ENCODE results near the gene CSGALNACT2.

CSGALNACT2 gene

GRCh38 chr10:43225004-43225786, 87.0 kb downstream of the CSGALNACT2 start:
- in situ Hi-C loops (cut with MboI; ENCODE audit: low sequenced_read_pairs) = no loop called here

GRCh38 chr10:43225787-43226153, 87.5 kb downstream of the CSGALNACT2 start:
- in situ Hi-C loops (cut with MboI; ENCODE audit: low sequenced_read_pairs) = no loop called here

- in situ Hi-C loops (cut with MboI; ENCODE audit: low sequenced_read_pairs) = no loop called here
These were observed 88.2 kb downstream of the CSGALNACT2 start for GRCh38 chr10:43226441-43226840.

DNA sequence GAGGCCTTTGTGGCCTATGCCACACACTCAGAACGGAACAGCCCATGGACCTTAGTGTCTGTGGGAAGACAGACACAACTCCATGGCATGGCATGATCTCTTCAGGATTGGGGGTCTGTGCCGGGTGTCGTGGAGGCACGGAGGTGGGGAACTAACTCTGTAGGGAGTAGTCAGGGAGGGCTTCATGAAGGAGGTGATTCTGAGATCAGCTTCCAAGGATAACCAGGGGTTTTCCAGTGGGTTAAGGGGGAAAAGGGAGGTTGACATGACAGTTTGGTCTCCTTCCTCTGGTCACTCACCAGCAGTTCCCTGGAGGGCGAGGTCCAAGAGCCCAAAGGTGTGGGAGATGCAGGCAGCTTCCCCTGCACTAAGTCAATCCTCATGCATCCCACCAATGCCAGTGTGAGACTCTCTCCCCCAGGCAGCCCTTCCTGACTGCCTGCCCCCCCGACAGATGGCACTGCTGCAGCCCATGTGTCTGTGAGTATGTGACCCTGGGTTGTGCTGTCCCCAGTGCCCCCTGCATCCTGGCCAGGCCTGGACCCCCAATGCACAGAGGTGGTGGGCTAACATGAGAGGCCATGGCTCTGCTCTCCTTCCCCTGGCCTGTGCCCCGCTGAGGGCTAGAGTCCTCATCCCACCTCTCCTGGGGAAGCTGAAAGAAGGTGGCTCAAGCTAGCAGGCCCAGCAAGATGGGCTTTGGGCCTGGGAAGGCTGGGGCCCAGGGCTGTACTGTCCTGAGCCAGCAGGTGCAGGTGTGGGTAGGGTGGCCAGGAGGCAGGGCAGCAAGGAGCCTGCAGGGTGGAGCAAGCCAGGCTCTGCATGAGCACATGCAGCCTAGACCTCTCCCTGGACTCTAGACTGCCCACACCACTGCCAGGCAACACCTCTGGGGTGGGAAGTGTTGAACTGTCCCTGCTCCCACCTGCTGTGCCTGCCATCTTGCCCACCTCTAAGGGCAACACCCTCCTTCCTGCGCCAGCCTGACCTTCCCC, 88.9 kb downstream of the CSGALNACT2 start:
- in situ Hi-C loops (cut with MboI; ENCODE audit: low sequenced_read_pairs) = no loop called here

GRCh38 chr10:43227911-43228782, 89.9 kb downstream of the CSGALNACT2 start:
- in situ Hi-C loops (cut with MboI; ENCODE audit: low sequenced_read_pairs) = no loop called here

DNA sequence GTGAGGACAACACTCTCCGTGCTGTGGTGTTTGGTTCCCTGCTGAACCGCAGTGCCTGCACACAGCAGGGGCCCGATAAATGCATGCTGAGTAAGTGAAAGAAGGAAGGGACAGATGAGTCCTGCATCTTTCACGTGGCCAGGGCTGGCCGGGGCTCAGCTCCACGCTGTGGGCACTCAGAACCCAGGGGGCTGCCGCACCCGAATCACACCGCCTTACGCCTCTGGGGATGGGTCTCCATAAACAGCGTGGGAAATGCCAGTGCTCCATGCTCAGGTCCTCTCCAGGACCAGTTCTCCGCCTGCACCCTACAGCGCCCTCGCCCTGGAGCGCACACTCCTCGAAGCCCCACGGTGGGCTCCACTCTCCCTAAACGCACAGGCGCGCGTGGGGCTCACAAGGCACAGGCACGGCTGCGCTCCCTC, 90.5 kb downstream of the CSGALNACT2 start:
- in situ Hi-C loops (cut with MboI; ENCODE audit: low sequenced_read_pairs) = no loop called here

- in situ Hi-C loops (cut with MboI; ENCODE audit: low sequenced_read_pairs) = no loop called here
These were observed 91.2 kb downstream of the CSGALNACT2 start for GRCh38 chr10:43229208-43230061.

DNA sequence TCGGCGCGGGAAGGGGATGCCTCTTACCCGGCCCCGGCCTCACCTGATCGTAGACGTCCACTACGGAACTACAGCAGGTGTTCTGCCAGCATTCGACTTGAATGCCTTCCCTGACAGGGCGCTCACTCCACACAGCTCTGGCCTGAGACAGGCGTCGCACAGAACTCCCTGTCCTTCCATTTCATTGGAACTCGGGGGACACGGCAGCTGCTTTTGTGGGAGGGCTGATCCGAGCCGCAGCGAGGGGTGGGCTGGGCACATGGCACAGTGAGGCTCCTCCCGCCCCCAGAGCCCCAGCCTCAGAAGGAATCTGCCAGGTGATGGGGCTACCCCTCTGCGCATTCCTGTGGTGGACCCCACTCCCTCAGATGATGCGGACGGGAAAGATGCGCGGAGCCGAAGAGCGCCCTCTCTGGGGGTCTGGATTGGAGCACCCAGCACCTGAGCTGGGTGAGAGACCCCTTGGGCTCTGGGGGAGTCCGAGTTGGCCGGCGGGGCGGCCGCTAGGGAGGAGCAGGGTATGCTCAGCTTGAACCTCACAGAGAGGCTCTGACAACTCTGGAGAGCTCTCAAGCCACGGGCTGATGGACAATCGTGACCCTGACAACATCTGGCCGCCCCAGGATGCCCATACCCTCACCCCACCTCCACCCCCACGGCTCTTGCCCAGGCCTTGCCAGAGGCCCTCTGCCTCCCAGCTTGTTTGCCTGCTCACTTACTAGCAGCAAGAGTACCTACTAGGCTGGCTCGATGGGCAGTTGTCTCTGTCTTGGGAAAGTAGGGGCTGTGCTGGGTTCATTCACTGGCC, 92.1 kb downstream of the CSGALNACT2 start:
- in situ Hi-C loops (cut with MboI; ENCODE audit: low sequenced_read_pairs) = no loop called here

DNA sequence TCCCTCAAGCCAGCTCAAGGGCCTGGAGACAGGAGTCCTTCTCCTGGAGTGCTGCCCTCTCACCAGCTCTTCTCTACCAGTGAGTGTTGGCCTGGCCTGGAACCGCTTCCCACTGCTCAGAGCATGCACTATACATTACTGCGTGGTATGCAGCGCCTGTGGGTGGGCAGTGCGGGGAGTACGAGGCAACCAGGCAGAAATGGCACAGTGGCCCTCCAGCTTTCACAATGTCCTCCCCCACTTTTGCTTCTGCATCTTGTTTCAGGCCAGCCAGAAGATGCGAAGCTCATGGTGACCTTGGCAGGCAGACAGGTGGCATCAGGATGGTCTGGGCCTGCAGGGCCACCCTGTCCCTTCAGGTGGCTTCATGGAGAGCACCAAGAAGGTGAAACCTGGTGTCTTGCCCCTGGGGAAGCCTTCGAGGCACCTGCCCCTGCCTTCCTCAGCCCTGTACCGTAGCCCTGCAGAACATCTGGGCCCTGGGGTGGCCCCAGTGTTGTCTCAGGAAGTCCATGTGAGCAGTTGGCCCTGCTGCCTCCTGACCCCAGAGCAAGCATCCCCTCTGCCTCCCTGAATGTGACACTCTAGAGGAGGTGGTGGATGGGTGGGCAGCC, 92.8 kb downstream of the CSGALNACT2 start:
- in situ Hi-C loops (cut with MboI; ENCODE audit: low sequenced_read_pairs) = no loop called here

DNA sequence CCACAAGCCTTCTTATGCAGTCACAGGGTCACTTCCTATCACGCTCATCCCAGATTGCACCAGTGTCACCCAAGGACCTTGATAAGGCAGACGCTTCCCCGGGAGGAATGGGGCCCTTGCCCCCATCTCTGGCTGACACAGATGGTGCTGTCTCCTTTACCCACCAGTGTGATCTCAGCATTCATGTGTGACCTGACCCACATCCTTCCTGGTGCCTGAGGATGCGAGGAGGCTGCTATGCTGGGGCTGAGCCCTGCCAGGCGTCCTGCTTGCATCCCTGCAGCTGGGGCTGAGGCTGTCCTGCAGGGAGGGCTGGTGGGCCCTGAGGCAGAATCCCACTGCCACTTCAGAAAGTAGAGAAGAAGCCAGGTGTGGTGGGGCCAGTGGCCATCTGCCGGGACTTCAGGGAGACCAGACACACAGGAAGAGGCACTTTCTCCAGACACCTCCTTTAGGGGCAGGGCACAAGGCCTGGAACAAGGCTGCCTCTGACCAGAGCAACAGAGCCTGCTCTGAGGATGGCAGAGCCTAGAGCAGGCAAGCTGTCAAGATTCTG, 93.4 kb downstream of the CSGALNACT2 start:
- in situ Hi-C loops (cut with MboI; ENCODE audit: low sequenced_read_pairs) = no loop called here

DNA sequence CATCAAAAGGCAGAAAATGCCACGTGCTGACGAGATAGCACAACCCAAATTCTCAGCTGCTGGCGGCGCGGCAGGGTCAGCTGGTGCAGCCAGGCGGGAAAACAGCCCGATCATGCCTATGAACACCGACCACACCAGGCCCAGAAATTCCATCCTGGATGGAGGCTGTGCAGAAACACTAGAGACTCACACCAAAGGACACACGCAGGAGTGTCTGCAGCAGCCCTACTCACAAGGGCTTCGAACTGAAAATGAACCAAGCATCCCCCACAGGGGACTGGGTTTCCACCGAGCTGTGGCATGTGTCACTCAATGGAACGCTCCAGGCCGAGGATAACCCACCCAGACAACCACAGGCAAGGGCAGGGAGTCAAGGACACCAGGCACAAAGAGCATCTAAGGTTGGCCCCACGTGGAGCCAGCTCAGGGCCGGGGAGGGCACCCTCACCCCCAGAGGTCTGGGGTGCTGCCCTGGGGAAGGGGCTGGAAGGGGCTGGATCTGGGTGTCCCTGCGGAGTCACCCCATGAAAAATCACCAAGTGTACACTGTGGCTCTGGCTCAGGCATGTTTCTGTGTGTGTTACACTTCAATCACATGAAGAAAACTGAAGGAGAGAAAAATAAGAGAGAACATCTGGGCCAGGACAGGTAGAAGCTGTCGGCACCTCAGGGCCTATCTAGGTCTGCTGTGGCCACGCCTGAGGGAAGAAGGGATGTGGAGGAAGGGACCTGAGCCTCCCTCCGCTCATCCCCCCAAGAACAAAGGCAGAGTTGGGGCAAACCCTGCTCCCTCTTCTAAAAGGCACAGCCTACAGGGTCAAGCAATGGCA, 95.6 kb downstream of the CSGALNACT2 start:
- in situ Hi-C loops (cut with MboI; ENCODE audit: low sequenced_read_pairs) = no loop called here

DNA sequence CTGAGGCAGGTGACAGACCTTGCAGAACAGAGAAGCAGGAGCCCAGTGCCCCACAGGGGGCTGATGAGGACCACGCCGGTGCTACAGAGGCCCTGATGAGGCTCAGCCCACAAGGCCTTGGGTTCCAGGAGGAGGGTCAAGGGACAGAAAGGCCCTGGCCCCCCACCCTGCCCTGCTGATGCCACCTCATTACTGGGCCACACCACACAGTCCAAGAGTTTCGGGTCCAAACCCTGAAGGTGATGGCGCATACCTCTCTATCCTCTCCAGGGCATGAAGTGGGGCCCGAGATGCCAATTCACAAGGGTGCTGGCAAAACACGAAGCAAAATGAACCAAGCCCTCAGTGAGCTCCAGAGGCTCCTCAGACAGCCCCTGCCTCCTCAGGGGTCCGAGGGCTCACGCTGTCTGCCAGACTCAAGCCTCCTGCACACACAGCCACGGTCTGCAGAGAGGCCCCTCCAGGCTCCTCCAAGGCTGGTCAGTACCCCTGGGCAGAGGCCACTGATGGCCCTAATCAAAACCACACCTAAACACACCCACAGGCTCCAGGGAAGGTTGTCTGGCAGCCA, 96.3 kb downstream of the CSGALNACT2 start:
- in situ Hi-C loops (cut with MboI; ENCODE audit: low sequenced_read_pairs) = no loop called here
